ENCODE measurements around the gene ANGPT4. TPM values are rescaled to one million over a fixed set of nuclear protein-coding genes. Genes with fewer than 3 reads are reported as not detected.

Gene ANGPT4
- total and polyA plus RNA-seq, 2 of the 13 experiments (the other 11 are each of a cell fraction or from before 2014, with no cell fraction given), result not detected

GRCh38 chr20:956330-956951 lies 40.3 kb upstream of the ANGPT4 start (continued):
- TF ChIP-seq ZBTB43 (CRISPR knock-in tag; conservative IDR thresholded peaks at IDR 0.05) (no peak), ZBTB33 (CRISPR knock-in tag; IDR thresholded peaks at IDR 0.05) (peak; percentile 44; the same call in 1 of the 2 replicates), ZNF275 (CRISPR knock-in tag; IDR thresholded peaks at IDR 0.05; ENCODE audit: borderline replicate concordance) (no peak), ZFYVE20 (CRISPR knock-in tag; IDR thresholded peaks at IDR 0.05; ENCODE audit: borderline replicate concordance, low read depth) (no peak), ZNF225 (CRISPR knock-in tag; IDR thresholded peaks at IDR 0.05) (peak; percentile 58; the same call in 1 of the 2 replicates), ZNF33A (CRISPR knock-in tag; IDR thresholded peaks at IDR 0.05; ENCODE audit: borderline replicate concordance) (no peak), ZFP62 (CRISPR knock-in tag; IDR thresholded peaks at IDR 0.05) (no peak), ZNF687 (CRISPR knock-in tag; IDR thresholded peaks at IDR 0.05) (peak; percentile 61), NFE2L2 (IDR thresholded peaks at IDR 0.05; ENCODE audit: low read length) (peak; percentile 18; the same call in 1 of the 2 replicates), MBNL3 (CRISPR knock-in tag; conservative IDR thresholded peaks at IDR 0.05) (no peak), ZNF781 (CRISPR knock-in tag; IDR thresholded peaks at IDR 0.05; ENCODE audit: borderline replicate concordance, not compliant biosample characterization) (peak; percentile 32), KAT7 (CRISPR knock-in tag; IDR thresholded peaks at IDR 0.05; ENCODE audit: borderline replicate concordance) (no peak), NFAT5 (CRISPR knock-in tag; IDR thresholded peaks at IDR 0.05) (no peak; the same call in 1 of the 2 replicates), RAD21 (CRISPR knock-in tag; IDR thresholded peaks at IDR 0.05) (peak; percentile 99), CBX1 (IDR thresholded peaks at IDR 0.05; ENCODE audit: low read depth) (no peak)
